Heart right ventricle (tissue), 16 donors: ENCODE results near the gene HSPA12B. TPM values are rescaled to one million over a fixed set of nuclear protein-coding genes. Genes with fewer than 3 reads are reported as not detected.

Experiments used
- ATAC-seq, 8 donors: fragments of 200-7000 bp; cut with Tn5 transposase; one replicate each; pipeline ENCODE4 v1.9.1; 2020; ENCODE audit warnings: mild to moderate bottlenecking in 8 of 8, moderate library complexity in 8 of 8, moderate number of reproducible peaks in 1 of 8
- DNase-seq, 2 donors: peaks; one replicate each; pipeline ENCODE4 v3.0.0-alpha.2; 2020
- H3K27ac ChIP-seq, 10 donors: fragments of 200-600 bp; sonication (generic) in 2 of 10; one replicate each; pipeline versions ENCODE4 v1.5.0 to v1.8.0; 2020 to 2022; ENCODE audit warnings: mild to moderate bottlenecking in 3 of 10
- H3K27me3 ChIP-seq, 7 donors: fragments of 200-600 bp; one replicate each; pipeline ENCODE4 v1.8.0; 2021 to 2022; ENCODE audit warnings: mild to moderate bottlenecking in 2 of 7
- H3K36me3 ChIP-seq, 9 donors: fragments of 200-600 bp; sonication (generic) in 1 of 9; one replicate each; pipeline versions ENCODE4 v1.5.0 to v1.8.0; 2020 to 2022; ENCODE audit warnings: mild to moderate bottlenecking in 2 of 9
- H3K4me1 ChIP-seq, 9 donors: fragments of 200-600 bp; sonication (generic) in 1 of 9; one replicate each; pipeline versions ENCODE4 v1.5.0 to v1.8.0; 2020 to 2022; ENCODE audit warnings: mild to moderate bottlenecking in 4 of 9
- H3K4me3 ChIP-seq, 10 donors: fragments of 200-600 bp; sonication (generic) in 2 of 10; one replicate each; pipeline versions ENCODE4 v1.5.0 to v1.8.0; 2020 to 2022; ENCODE audit warnings: mild to moderate bottlenecking in 7 of 10, moderate library complexity in 2 of 10
- H3K9me3 ChIP-seq, 11 donors: fragments of 200-600 bp in 10 of 11; sonication (generic) in 2 of 11; one replicate each; pipeline versions ENCODE4 v1.5.0 to v1.8.0; 2013 to 2022; ENCODE audit warnings: mild to moderate bottlenecking in 2 of 11, control low read depth in 1 of 11, moderate library complexity in 1 of 11
- WGBS, 2 donors: extraction: QIAGEN DNeasy Blood & Tissue Kit; methylation state at CpG; one replicate each; pipeline ENCODE4 v1.1.7; 2013; ENCODE audit warnings: inconsistent platforms in 1 of 2; 5-methylcytosine and 5-hydroxymethylcytosine counted together
- intact Hi-C, 10 donors: fragments of 100-400 bp; cut with DNase I; formaldehyde crosslinking; loops; one replicate each; pipeline versions ENCODE4 v1.11.1 to v1.14.2; 2022
- polyA plus RNA-seq, 2 donors: library from polyadenylated mRNA; stranded (reverse); fragments of 200-250 nt; gene quantifications; one replicate each; pipeline ENCODE4 v1.2.3, GENCODE V29; 2013
- total RNA-seq, 10 donors: library from RNA; stranded (reverse); fragmentation: NEBNext Ultra II Directional in 3 of 10; extraction: Animal tissue kit (Norgen Biotek cat#: 25700) in 3 of 10; gene quantifications; one replicate each; pipeline versions ENCODE4 v1.2.1 to v1.2.4, GENCODE V29; 2021 to 2023
- TF ChIP-seq, protein P1 (sequence below), 9 donors: fragments of 200-600 bp; sonication (generic) in 2 of 9; IDR thresholded peaks; one replicate each; pipeline versions ENCODE4 v1.5.0 to v1.8.0; 2021 to 2022; ENCODE audit warnings: antibody characterized with exemption in 9 of 9, mild to moderate bottlenecking in 5 of 9, moderate library complexity in 1 of 9
- donor health status: Arrhythmogenic right ventricular cardiomyopathy.
- donor health status: ischemic (EF 13 %, LVEDD 7.1; RV severe dilation, severe dysfunction).
- donor health status: healthy with polysubstance abuse.
- donor health status: DM: no; HTN: yes; CAD: no.
- donor health status: DM: no; HTN: no; CAD: no.
- donor health status: ischemic (EF 25% LVEDD 6.9; RV normal size, moderate dysfunction).
- donor health status: ischemic (EF 25% LVEDD 5.7; RV mildly dilated, moderate dysfunction).
- donor health status: healthy.
- donor health status: DM: yes; HTN: yes; CAD: no.
- donor health status: Ischemic cardiomyopathy.
- donor health status: ischemic (EF 35%, LVEDD 5.7; RV mildly dilated, moderate dysfunction).
- donor health status: nonischemic (EF 11% LVEDD 7.7; RV severe dilation, severe dysfunction).
- donor health status: DM: yes; HTN: yes; CAD: no.
- donor health status: PGD.
- donor health status: ischemic (EF 29% LVEDD 5.4; RV normal size, mild dysfunction).
- donor health status: nonischemic (EF 23%, LVEDD 6.1; RV moderate dilation, normal function).

HSPA12B gene
- total and polyA plus RNA-seq, 12 donors: 8.4 to 26.5 (median 13.0) TPM

DNA sequence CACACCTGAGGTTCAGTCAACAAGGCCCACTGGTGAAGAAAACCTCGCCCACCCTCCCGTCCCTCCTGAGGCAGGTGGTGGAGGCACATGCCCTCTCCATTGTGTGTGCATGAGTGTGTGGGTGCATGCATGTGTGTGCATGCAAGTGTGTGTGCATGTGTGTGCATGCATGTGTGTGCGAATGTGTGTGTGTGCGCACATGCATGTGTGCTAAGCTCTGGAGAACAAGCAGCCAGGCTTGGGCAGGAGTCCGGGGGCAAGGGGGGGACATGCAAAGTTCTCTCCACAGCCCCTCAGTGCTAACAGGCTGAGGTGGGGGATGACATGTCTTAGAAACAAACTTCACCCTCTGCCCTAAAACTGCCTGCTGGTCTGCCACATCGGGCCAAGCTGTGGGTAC is 3.1 kb upstream of the HSPA12B start:
- ATAC-seq (no peak), DNase-seq (no peak)
- WGBS, 2 donors: 90 to 92% methylated on average over 6 of the region's 6 CpGs
- Histone ChIP-seq H3K27ac (peak overlapping the region in 8 of 10 donors; percentile 56 to 96 (median 81)), H3K4me3 (no peak overlapping the region), H3K9me3 (no peaks in the 10 kb centered on the region), H3K36me3 (no peaks in the 10 kb centered on the region), H3K4me1 (peaks cover 12 to 67% (median 47%) of the 10 kb centered on the region in 9 donors), H3K27me3 (peaks cover 0 to 64% (median 10%) of the 10 kb centered on the region in 7 donors)
- TF ChIP-seq, protein P1, sequence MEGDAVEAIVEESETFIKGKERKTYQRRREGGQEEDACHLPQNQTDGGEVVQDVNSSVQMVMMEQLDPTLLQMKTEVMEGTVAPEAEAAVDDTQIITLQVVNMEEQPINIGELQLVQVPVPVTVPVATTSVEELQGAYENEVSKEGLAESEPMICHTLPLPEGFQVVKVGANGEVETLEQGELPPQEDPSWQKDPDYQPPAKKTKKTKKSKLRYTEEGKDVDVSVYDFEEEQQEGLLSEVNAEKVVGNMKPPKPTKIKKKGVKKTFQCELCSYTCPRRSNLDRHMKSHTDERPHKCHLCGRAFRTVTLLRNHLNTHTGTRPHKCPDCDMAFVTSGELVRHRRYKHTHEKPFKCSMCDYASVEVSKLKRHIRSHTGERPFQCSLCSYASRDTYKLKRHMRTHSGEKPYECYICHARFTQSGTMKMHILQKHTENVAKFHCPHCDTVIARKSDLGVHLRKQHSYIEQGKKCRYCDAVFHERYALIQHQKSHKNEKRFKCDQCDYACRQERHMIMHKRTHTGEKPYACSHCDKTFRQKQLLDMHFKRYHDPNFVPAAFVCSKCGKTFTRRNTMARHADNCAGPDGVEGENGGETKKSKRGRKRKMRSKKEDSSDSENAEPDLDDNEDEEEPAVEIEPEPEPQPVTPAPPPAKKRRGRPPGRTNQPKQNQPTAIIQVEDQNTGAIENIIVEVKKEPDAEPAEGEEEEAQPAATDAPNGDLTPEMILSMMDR (IDR thresholded peaks at IDR 0.05): no peak
- intact Hi-C loops: no loop called here

DNA sequence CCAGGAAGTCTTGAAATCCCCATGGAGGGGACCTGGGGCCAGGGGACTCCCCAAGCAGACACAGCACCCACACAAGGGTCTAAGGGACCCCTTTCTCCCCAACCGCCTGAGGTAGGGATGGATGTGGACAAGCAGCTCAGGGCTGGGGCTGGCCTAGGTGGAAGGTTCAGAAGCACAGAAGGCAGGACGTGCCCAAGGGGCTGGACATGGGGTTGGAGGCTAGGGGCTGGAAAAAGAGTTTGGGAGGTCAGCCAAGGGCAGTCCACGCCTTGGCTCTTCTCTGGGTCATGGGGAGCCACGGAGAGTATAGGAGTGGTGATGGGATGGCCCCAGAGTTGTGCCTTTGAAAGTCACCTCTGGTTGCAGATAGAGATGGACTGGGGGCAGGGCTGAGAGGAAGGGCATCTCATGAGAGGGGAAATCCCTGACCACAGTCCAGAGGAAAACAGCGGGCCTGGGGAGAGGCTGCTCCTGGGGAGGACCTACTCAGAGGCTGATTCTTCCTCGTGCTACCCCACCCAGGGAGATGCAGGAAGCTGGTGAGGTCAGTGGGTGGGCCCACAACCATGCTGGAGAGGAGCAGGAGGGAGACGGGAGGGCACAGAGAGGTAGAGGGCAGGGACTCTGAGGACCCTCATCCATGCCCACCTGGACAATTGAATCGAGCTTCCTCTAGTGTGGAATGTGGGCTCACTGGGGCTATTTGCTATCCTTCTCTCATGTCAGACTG is 2.5 kb upstream of the HSPA12B start:
- H3K27me3 ChIP-seq: peaks cover 0 to 61% (median 10%) of the 10 kb centered on the region in 7 donors
- intact Hi-C loops: no loop called here
- H3K4me3 ChIP-seq: no peak overlapping the region
- TF ChIP-seq, protein P1 (IDR thresholded peaks at IDR 0.05): no peak
- 59 to 70% methylated on average over 8 of the region's 8 CpGs for WGBS, 2 donors
- DNase-seq (peak in 1 of 2 donors; percentile 31), ATAC-seq (peak; percentile 16 to 68 (median 50))
- H3K27ac ChIP-seq: peak overlapping the region; percentile 33 to 96 (median 71)
- no peaks in the 10 kb centered on the region for H3K36me3 ChIP-seq
- H3K9me3 ChIP-seq: no peaks in the 10 kb centered on the region
- peaks cover 12 to 73% (median 47%) of the 10 kb centered on the region in 9 donors for H3K4me1 ChIP-seq

DNA sequence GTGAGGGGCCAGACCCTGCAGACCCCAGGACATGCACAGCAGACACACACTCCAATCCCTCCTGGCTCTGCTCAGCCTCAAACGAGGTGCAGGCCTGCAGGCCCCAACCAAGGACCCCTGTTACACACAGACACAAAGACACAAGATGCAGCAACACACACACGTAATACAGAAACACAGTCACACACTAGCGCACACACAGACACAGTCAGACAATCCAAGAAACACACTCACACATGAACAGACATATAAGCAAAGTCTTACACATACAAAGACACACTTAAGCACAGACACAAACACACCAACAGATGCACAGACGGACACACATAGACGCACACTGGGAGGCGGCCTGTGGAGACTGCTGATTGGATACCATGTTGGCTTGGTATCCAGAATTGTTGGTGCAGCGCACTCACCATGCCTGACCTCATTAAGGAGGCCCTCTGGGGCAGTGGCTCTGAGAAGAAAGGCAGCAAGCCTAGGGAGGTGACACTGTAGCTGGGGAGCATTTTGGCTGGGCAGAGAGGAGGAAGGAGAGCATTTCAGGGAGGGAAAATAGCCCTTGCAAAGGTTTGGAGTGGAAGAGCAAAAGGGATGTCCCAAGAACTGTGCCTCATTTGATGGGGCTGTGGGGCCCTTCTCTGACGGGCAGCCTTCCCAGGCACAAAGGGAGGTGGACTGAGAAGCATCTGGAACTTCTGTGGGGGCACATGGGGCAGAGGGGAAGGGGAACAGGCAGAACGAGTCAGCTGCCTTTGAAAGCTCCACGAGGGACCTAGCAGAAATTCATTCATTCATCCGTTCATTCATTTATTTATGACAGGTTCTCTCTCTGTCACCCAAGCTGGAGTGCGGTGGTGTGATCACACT is 1.4 kb upstream of the HSPA12B start:
- Histone ChIP-seq H3K27me3 (peaks cover 0 to 51% (median 10%) of the 10 kb centered on the region in 7 donors), H3K4me1 (peaks cover 12 to 81% (median 56%) of the 10 kb centered on the region in 9 donors), H3K9me3 (no peaks in the 10 kb centered on the region), H3K27ac (peak overlapping the region in 8 of 10 donors; percentile 55 to 96 (median 81)), H3K36me3 (peaks cover 0 to 5% (median 0%) of the 10 kb centered on the region in 9 donors), H3K4me3 (no peak overlapping the region)
- TF ChIP-seq, protein P1 (IDR thresholded peaks at IDR 0.05): no peak
- 86 to 87% methylated on average over 12 of the region's 12 CpGs for WGBS, 2 donors
- ATAC-seq (no peak), DNase-seq (no peak)
- intact Hi-C loops: no loop called here

DNA sequence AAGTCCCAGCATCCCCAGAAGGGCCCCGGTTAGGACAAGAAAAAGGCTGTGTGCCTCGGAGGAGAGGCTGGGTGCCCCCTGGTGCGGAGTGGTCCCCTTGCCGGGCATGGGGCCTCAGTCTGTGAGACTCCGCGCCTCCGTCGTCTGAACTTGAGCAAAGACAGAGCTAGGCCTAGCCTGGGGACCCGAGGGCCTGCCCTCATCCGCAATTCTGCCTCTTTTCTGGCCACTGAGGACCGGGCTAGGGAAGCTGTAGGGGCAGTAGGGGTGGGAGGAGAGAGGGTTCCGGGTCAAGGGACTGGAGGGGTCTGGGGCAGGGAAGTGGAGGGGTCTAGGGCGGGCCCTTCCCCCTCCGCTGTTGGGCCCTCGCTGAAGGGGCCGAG is 550 bp upstream of the HSPA12B start:
- Histone ChIP-seq H3K4me1 (peaks cover 12 to 89% (median 61%) of the 10 kb centered on the region in 9 donors), H3K27me3 (peaks cover 0 to 42% (median 10%) of the 10 kb centered on the region in 7 donors), H3K36me3 (peaks cover 0 to 10% (median 0%) of the 10 kb centered on the region in 9 donors), H3K4me3 (peak overlapping the region in 7 of 10 donors; percentile 16 to 76 (median 62)), H3K27ac (peak overlapping the region; percentile 75 to 96 (median 92)), H3K9me3 (no peaks in the 10 kb centered on the region)
- TF ChIP-seq, protein P1 (IDR thresholded peaks at IDR 0.05): no peak
- intact Hi-C loops: no loop called here
- WGBS, 2 donors: 67 to 69% methylated on average over 16 of the region's 16 CpGs
- DNase-seq (no peak), ATAC-seq (no peak)
